HG03175 (cell line): ENCODE data around the gene ALLC.

ENCODE experiments used
- ATAC-seq: cut with Tn5 transposase; IDR thresholded peaks from one replicate; pipeline ENCODE4 v1.9.1; 2021; ENCODE audit warnings: mild to moderate bottlenecking, moderate library complexity; ENCODE audit not compliant: unreplicated experiment

ALLC gene

GRCh38 chr2:3742743-3743508 is 84.9 kb downstream of the ALLC start:
- no peak for ATAC-seq

- no peak for ATAC-seq
Measured at GRCh38 chr2:3743951-3744555, 86.1 kb downstream of the ALLC start.

GRCh38 chr2:3745920-3746319 is 87.9 kb downstream of the ALLC start:
- ATAC-seq: no peak

DNA sequence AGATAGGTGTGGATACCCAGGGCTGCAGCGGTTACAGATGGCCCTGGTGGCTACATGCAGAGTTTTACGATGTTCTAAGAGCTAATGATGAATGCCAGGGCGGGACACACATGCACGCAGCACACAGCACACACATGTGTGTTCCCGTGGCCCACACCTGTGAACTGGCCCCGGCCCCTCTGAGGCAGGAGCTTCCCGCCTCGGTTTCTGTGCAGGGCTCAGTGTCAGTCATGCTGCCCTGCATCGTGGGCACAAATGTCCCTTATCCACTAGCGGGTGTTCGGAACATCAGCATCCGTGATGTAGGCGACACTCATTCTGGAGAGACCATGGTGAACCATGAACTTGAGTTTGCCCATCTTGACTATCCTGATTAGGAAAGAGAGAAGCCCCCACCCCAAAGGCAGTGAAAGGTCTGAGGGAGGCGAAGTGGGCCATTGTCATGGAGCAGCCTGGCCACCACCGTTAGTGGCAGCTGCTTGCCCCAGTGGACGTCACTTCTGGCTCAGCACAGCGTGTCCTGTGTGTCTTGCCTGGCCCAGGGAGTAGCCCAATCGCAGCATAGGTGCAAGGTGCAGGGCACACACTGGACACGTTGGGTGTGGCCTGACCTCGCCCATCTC is 89.1 kb downstream of the ALLC start:
- no peak for ATAC-seq

DNA sequence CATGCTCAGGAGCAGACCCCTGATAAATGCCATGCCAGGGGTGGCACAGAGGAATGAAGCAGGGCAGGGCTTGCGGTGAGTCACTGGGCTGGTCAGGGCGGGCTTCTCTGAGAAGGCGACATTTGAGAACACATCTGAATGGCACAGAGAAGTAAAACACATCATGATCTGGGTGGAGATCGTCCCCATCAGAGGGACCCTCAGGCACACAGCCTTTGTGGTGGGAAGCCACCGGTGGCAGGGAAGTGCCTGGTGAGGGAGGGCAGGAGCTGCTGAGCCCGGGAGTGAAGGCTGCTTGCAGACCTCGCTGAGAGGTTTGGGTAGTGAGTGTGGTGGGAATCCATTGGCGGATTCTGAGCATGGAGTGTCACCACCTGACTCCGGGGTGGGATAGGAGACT is 89.8 kb downstream of the ALLC start:
- no peak for ATAC-seq

DNA sequence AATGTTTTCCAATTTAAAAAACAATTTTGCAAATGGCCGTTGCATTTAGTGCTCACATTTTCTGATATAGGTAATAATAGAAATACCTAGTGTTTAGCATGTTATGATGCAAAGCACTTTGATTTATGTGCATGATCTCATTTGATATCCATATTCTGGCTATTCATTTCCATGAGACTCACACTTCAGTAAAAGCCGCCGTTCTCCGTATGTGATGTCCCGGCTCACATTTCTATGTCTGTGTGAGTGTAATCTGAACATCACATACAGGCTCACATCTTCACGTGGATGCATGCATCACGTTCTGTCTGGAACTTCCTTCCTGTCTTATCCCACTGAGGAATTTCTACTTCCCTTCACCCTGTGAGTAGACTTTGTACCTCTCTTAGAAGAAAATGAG is 91.2 kb downstream of the ALLC start:
- no peak for ATAC-seq

DNA sequence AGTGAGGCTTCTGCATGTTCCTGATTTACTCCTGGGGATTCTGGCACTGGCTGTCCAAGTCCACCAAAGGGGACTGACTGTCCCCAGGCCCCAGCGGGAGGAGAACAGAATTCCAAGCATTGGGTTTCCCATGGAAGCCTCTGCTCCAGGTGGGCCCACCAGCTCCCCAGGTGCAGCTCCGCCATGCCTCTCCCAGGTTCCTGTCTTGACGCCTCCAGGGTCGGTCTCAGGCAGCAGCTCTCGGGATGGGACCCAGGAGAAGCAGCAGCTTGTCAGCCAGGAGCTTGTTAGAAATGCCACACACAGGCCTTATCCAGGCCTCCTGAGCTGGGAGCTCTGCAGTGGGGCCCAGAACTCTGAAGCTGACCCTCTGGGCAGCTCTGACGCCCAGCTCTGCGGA is 93.3 kb downstream of the ALLC start:
- no peak for ATAC-seq

- ATAC-seq: no peak
Measured at GRCh38 chr2:3751806-3752205, 93.8 kb downstream of the ALLC start.
